ENCODE measurements around the gene LIN28B. TPM values are rescaled to one million over a fixed set of nuclear protein-coding genes. Genes with fewer than 3 reads are reported as not detected.

LIN28B gene
- total RNA-seq, 1 donor from 2014 or later, result under 0.01 TPM

- no peaks in the 10 kb centered on the region for H3K4me1 ChIP-seq (ENCODE audit: control insufficient read depth in 3 of 3, insufficient read depth in 3 of 3, low read length in 3 of 3)
- peaks cover 50 to 62% (median 62%) of the 10 kb centered on the region in 3 donors for H3K27me3 ChIP-seq (ENCODE audit: control insufficient read depth in 3 of 3, insufficient read depth in 3 of 3, low read length in 3 of 3)
- no peaks in the 10 kb centered on the region for H3K36me3 ChIP-seq (ENCODE audit: control insufficient read depth in 3 of 3, insufficient read depth in 3 of 3, low read length in 3 of 3)
- no peaks in the 10 kb centered on the region for H3K9me3 ChIP-seq (ENCODE audit: control insufficient read depth in 3 of 3, low read length in 3 of 3)
- H3K4me3 ChIP-seq (ENCODE audit: low read length in 3 of 3), result no peak overlapping the region
- H3K27ac ChIP-seq (ENCODE audit: low read depth, low read length), result no peak overlapping the region
- H3K9ac ChIP-seq (ENCODE audit: low read depth in 1 of 3, low read length in 3 of 3), result no peak overlapping the region
Measured at GRCh38 chr6:104955927-104956730, 778 bp upstream of the LIN28B start.

- H3K36me3 ChIP-seq (ENCODE audit: control insufficient read depth in 3 of 3, insufficient read depth in 3 of 3, low read length in 3 of 3), result no peaks in the 10 kb centered on the region
- H3K27ac ChIP-seq (ENCODE audit: low read depth, low read length), result no peak overlapping the region
- no peaks in the 10 kb centered on the region for H3K9me3 ChIP-seq (ENCODE audit: control insufficient read depth in 3 of 3, low read length in 3 of 3)
- no peak overlapping the region for H3K9ac ChIP-seq (ENCODE audit: low read depth in 1 of 3, low read length in 3 of 3)
- peaks cover 47 to 54% (median 50%) of the 10 kb centered on the region in 3 donors for H3K27me3 ChIP-seq (ENCODE audit: control insufficient read depth in 3 of 3, insufficient read depth in 3 of 3, low read length in 3 of 3)
- H3K4me3 ChIP-seq (ENCODE audit: low read length in 3 of 3), result no peak overlapping the region
- H3K4me1 ChIP-seq (ENCODE audit: control insufficient read depth in 3 of 3, insufficient read depth in 3 of 3, low read length in 3 of 3), result no peaks in the 10 kb centered on the region
Measured at GRCh38 chr6:104957301-104958177, 632 bp downstream of the LIN28B start.

- no peaks in the 10 kb centered on the region for H3K36me3 ChIP-seq (ENCODE audit: control insufficient read depth in 3 of 3, insufficient read depth in 3 of 3, low read length in 3 of 3)
- H3K27ac ChIP-seq (ENCODE audit: low read depth, low read length), result no peak overlapping the region
- peaks cover 38 to 45% (median 42%) of the 10 kb centered on the region in 3 donors for H3K27me3 ChIP-seq (ENCODE audit: control insufficient read depth in 3 of 3, insufficient read depth in 3 of 3, low read length in 3 of 3)
- no peaks in the 10 kb centered on the region for H3K4me1 ChIP-seq (ENCODE audit: control insufficient read depth in 3 of 3, insufficient read depth in 3 of 3, low read length in 3 of 3)
- no peak overlapping the region for H3K4me3 ChIP-seq (ENCODE audit: low read length in 3 of 3)
- no peak overlapping the region for H3K9ac ChIP-seq (ENCODE audit: low read depth in 1 of 3, low read length in 3 of 3)
- no peaks in the 10 kb centered on the region for H3K9me3 ChIP-seq (ENCODE audit: control insufficient read depth in 3 of 3, low read length in 3 of 3)
Measured at GRCh38 chr6:104958178-104959025, 1.5 kb downstream of the LIN28B start.

GRCh38 chr6:104959026-104959858, 2.3 kb downstream of the LIN28B start:
- no peak overlapping the region for H3K27ac ChIP-seq (ENCODE audit: low read depth, low read length)
- no peaks in the 10 kb centered on the region for H3K9me3 ChIP-seq (ENCODE audit: control insufficient read depth in 3 of 3, low read length in 3 of 3)
- H3K27me3 ChIP-seq (ENCODE audit: control insufficient read depth in 3 of 3, insufficient read depth in 3 of 3, low read length in 3 of 3), result peaks cover 32 to 38% (median 35%) of the 10 kb centered on the region in 3 donors
- H3K36me3 ChIP-seq (ENCODE audit: control insufficient read depth in 3 of 3, insufficient read depth in 3 of 3, low read length in 3 of 3), result no peaks in the 10 kb centered on the region
- H3K4me1 ChIP-seq (ENCODE audit: control insufficient read depth in 3 of 3, insufficient read depth in 3 of 3, low read length in 3 of 3), result no peaks in the 10 kb centered on the region
- H3K4me3 ChIP-seq (ENCODE audit: low read length in 3 of 3), result no peak overlapping the region
- no peak overlapping the region for H3K9ac ChIP-seq (ENCODE audit: low read depth in 1 of 3, low read length in 3 of 3)

GRCh38 chr6:104969108-104969507, 12.2 kb downstream of the LIN28B start:
- Histone ChIP-seq H3K4me1 (ENCODE audit: control insufficient read depth in 3 of 3, insufficient read depth in 3 of 3, low read length in 3 of 3) (no peaks in the 10 kb centered on the region), H3K36me3 (ENCODE audit: control insufficient read depth in 3 of 3, insufficient read depth in 3 of 3, low read length in 3 of 3) (no peaks in the 10 kb centered on the region), H3K27me3 (ENCODE audit: control insufficient read depth in 3 of 3, insufficient read depth in 3 of 3, low read length in 3 of 3) (no peaks in the 10 kb centered on the region), H3K9me3 (ENCODE audit: control insufficient read depth in 3 of 3, low read length in 3 of 3) (no peaks in the 10 kb centered on the region), H3K27ac (ENCODE audit: low read depth, low read length) (no peak overlapping the region), H3K4me3 (ENCODE audit: low read length in 3 of 3) (no peak overlapping the region), H3K9ac (ENCODE audit: low read depth in 1 of 3, low read length in 3 of 3) (no peak overlapping the region)

- Histone ChIP-seq H3K36me3 (ENCODE audit: control insufficient read depth in 3 of 3, insufficient read depth in 3 of 3, low read length in 3 of 3) (no peaks in the 10 kb centered on the region), H3K9me3 (ENCODE audit: control insufficient read depth in 3 of 3, low read length in 3 of 3) (no peaks in the 10 kb centered on the region), H3K9ac (ENCODE audit: low read depth in 1 of 3, low read length in 3 of 3) (no peak overlapping the region), H3K4me3 (ENCODE audit: low read length in 3 of 3) (no peak overlapping the region), H3K27ac (ENCODE audit: low read depth, low read length) (no peak overlapping the region), H3K4me1 (ENCODE audit: control insufficient read depth in 3 of 3, insufficient read depth in 3 of 3, low read length in 3 of 3) (no peaks in the 10 kb centered on the region), H3K27me3 (ENCODE audit: control insufficient read depth in 3 of 3, insufficient read depth in 3 of 3, low read length in 3 of 3) (no peaks in the 10 kb centered on the region)
Measured at GRCh38 chr6:104969785-104970581, 13.1 kb downstream of the LIN28B start.

- Histone ChIP-seq H3K4me3 (ENCODE audit: low read length in 3 of 3) (no peak overlapping the region), H3K9ac (ENCODE audit: low read depth in 1 of 3, low read length in 3 of 3) (no peak overlapping the region), H3K4me1 (ENCODE audit: control insufficient read depth in 3 of 3, insufficient read depth in 3 of 3, low read length in 3 of 3) (no peaks in the 10 kb centered on the region), H3K36me3 (ENCODE audit: control insufficient read depth in 3 of 3, insufficient read depth in 3 of 3, low read length in 3 of 3) (no peaks in the 10 kb centered on the region), H3K27ac (ENCODE audit: low read depth, low read length) (no peak overlapping the region), H3K27me3 (ENCODE audit: control insufficient read depth in 3 of 3, insufficient read depth in 3 of 3, low read length in 3 of 3) (no peaks in the 10 kb centered on the region), H3K9me3 (ENCODE audit: control insufficient read depth in 3 of 3, low read length in 3 of 3) (no peaks in the 10 kb centered on the region)
Measured at GRCh38 chr6:104973404-104973803, 16.5 kb downstream of the LIN28B start.

GRCh38 chr6:104983296-104983695, 26.4 kb downstream of the LIN28B start:
- Histone ChIP-seq H3K27me3 (ENCODE audit: control insufficient read depth in 3 of 3, insufficient read depth in 3 of 3, low read length in 3 of 3) (no peaks in the 10 kb centered on the region), H3K9ac (ENCODE audit: low read depth in 1 of 3, low read length in 3 of 3) (no peak overlapping the region), H3K4me3 (ENCODE audit: low read length in 3 of 3) (no peak overlapping the region), H3K36me3 (ENCODE audit: control insufficient read depth in 3 of 3, insufficient read depth in 3 of 3, low read length in 3 of 3) (no peaks in the 10 kb centered on the region), H3K27ac (ENCODE audit: low read depth, low read length) (no peak overlapping the region), H3K9me3 (ENCODE audit: control insufficient read depth in 3 of 3, low read length in 3 of 3) (no peaks in the 10 kb centered on the region), H3K4me1 (ENCODE audit: control insufficient read depth in 3 of 3, insufficient read depth in 3 of 3, low read length in 3 of 3) (no peaks in the 10 kb centered on the region)
